ENCODE data around the gene ARL5C. TPM values are rescaled to one million over a fixed set of nuclear protein-coding genes. Genes with fewer than 3 reads are reported as not detected.
A peak's percentile ranks its signal among the peaks of the same experiment; 100 is the strongest.

The ARL5C gene
- total and polyA plus RNA-seq, 2 experiments from 2014 or later, result not detected

DNA sequence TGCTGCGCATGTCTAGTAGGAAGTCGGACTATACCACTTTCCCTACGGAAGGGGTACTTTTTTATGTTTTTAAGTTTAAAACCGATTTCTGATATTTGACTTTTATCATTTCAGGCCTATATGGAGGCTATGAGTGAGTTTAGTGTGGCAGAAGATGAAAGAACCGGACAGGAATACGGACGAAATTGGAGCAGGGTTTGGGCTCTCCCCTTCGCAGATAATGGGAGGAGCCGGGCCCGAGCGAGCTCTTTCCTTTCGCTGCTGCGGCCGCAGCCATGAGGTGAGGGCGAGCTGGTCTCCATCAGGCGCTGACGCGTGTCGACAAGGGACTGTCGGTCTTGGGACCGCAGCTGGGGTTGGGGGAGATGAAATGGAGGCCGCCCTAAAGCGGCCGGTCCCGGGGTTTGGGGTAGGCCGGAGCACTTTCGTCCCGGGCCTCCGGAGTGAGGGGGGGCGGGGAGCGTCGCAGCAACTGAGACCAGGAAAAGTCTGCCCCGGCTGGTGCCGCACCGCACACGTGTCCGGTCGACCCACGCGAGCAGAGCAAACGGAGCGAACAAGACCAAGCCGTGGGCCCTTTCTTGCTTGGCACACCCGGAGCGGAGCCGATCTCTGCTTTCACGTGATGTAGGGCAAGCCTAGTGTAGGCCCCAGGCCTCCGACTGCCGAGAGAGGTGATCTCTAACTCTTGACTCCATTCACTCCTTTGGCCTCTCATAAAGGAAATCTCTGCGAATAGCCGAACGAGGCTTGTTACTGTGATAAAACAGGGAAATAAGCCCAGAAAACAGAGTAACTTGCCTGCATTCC lies 34.3 kb upstream of the ARL5C start, which contains the start of gene RPL19:
TSS of gene RPL19 (plus strand) at position 214 of the 810 bp plus-strand sequence. CDS start at position 276, 62 bp downstream.
- H3K27me3 ChIP-seq, result no peaks in the 10 kb centered on the region
- WGBS (ENCODE audit: low lambda C conversion rate, missing lambda C conversion rate), result under 1% methylated on average over 47 of the region's 52 CpGs
- H3K79me2 ChIP-seq, result peaks cover 30% of the 10 kb centered on the region

DNA sequence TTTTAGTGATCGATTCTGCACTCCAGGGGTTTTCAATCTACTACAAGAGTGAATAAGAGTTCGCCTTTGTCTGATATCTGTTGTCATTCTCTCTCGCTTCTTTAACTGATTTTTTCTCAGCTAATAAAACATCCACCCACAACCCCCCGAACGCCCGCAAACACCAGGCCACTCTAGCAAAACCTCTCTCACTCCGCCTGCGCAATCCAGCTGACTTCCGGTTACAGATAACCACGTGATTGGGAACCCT lies 33.8 kb upstream of the ARL5C start:
- no peaks in the 10 kb centered on the region for H3K9me3 ChIP-seq (ENCODE audit: low read depth)
- H3K4me2 ChIP-seq, result peak overlapping the region; percentile 96
- no peaks in the 10 kb centered on the region for H3K9me2 ChIP-seq (replicated peaks; ENCODE audit: insufficient read depth)
- peaks cover 30% of the 10 kb centered on the region for H3K79me2 ChIP-seq
- 5% methylated on average over 10 of the region's 10 CpGs for WGBS (ENCODE audit: low lambda C conversion rate, missing lambda C conversion rate)
- peak overlapping the region; percentile 58 for H2AFZ ChIP-seq
- no peaks in the 10 kb centered on the region for H3K36me3 ChIP-seq (replicated peaks; ENCODE audit: insufficient read depth, low read depth)
- TF ChIP-seq EZH2phosphoT487 (IDR thresholded peaks at IDR 0.05; ENCODE audit: low read depth, severe bottlenecking, unreplicated experiment), result no peak
- TF ChIP-seq EZH2 (IDR thresholded peaks at IDR 0.05; ENCODE audit: borderline replicate concordance), result no peak
- TF ChIP-seq, protein P1, sequence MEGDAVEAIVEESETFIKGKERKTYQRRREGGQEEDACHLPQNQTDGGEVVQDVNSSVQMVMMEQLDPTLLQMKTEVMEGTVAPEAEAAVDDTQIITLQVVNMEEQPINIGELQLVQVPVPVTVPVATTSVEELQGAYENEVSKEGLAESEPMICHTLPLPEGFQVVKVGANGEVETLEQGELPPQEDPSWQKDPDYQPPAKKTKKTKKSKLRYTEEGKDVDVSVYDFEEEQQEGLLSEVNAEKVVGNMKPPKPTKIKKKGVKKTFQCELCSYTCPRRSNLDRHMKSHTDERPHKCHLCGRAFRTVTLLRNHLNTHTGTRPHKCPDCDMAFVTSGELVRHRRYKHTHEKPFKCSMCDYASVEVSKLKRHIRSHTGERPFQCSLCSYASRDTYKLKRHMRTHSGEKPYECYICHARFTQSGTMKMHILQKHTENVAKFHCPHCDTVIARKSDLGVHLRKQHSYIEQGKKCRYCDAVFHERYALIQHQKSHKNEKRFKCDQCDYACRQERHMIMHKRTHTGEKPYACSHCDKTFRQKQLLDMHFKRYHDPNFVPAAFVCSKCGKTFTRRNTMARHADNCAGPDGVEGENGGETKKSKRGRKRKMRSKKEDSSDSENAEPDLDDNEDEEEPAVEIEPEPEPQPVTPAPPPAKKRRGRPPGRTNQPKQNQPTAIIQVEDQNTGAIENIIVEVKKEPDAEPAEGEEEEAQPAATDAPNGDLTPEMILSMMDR (IDR thresholded peaks at IDR 0.05; ENCODE audit: poor library complexity), result no peak
- H3K4me3 ChIP-seq, result no peak overlapping the region
- peak overlapping the region; percentile 93 for H3K27ac ChIP-seq
- H3K27me3 ChIP-seq, result no peaks in the 10 kb centered on the region
- peaks cover 11% of the 10 kb centered on the region for H4K20me1 ChIP-seq (ENCODE audit: insufficient read depth, poor library complexity, severe bottlenecking)
- H3K4me1 ChIP-seq (ENCODE audit: insufficient read depth), result peaks cover 18% of the 10 kb centered on the region
- DNase-seq (ENCODE audit: low spot score), result peak; percentile 95

More for the DNA sequence above, 34.3 kb upstream of the ARL5C start, which contains the start of gene RPL19:
- Histone ChIP-seq H3K27ac (peak within 1 kb of the TSS; percentile 93), H3K9me3 (ENCODE audit: low read depth) (no peaks in the 10 kb centered on the region), H3K36me3 (replicated peaks; ENCODE audit: insufficient read depth, low read depth) (no peaks in the 10 kb centered on the region), H3K4me3 (peak within 1 kb of the TSS; percentile 40), H3K4me1 (ENCODE audit: insufficient read depth) (peaks cover 18% of the 10 kb centered on the region), H3K9me2 (replicated peaks; ENCODE audit: insufficient read depth) (no peaks in the 10 kb centered on the region), H2AFZ (peak within 1 kb of the TSS; percentile 62), H4K20me1 (ENCODE audit: insufficient read depth, poor library complexity, severe bottlenecking) (peaks cover 11% of the 10 kb centered on the region), H3K4me2 (peak within 1 kb of the TSS; percentile 96)
- TF ChIP-seq EZH2 (IDR thresholded peaks at IDR 0.05; ENCODE audit: borderline replicate concordance), result no peak
- TF ChIP-seq, protein P1 (IDR thresholded peaks at IDR 0.05; ENCODE audit: poor library complexity), result no peak
- no peak for TF ChIP-seq EZH2phosphoT487 (IDR thresholded peaks at IDR 0.05; ENCODE audit: low read depth, severe bottlenecking, unreplicated experiment)
- peak; percentile 88 for DNase-seq (ENCODE audit: low spot score)

DNA sequence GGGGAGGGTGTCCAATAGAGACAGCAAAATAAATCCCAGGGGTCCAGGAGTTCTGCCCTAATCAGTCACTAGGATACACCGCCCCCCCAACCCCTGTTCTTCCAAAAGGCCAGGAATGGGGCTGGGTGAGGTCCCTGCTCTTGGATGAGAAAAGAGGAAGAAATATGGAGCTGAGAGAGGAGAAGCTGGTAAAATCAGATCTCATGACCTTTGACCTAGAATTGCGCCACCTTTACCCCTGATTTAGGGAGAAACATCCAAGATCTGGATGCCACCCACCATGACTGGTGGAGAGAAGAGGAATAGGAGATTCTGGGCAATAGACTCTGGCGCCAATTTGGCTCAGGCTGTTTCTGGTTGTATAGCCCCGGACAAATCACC lies 32.2 kb upstream of the ARL5C start:
- H3K4me2 ChIP-seq, result peak overlapping the region; percentile 99
- peaks cover 11% of the 10 kb centered on the region for H4K20me1 ChIP-seq (ENCODE audit: insufficient read depth, poor library complexity, severe bottlenecking)
- 88% methylated on average over 4 of the region's 4 CpGs for WGBS (ENCODE audit: low lambda C conversion rate, missing lambda C conversion rate)
- H3K4me1 ChIP-seq (ENCODE audit: insufficient read depth), result peaks cover 18% of the 10 kb centered on the region
- H3K36me3 ChIP-seq (replicated peaks; ENCODE audit: insufficient read depth, low read depth), result no peaks in the 10 kb centered on the region
- DNase-seq (ENCODE audit: low spot score), result no peak
- H3K9me3 ChIP-seq (ENCODE audit: low read depth), result no peaks in the 10 kb centered on the region
- H3K27ac ChIP-seq, result peak overlapping the region; percentile 55
- peaks cover 30% of the 10 kb centered on the region for H3K79me2 ChIP-seq
- H3K4me3 ChIP-seq, result no peak overlapping the region
- TF ChIP-seq, protein P1 (IDR thresholded peaks at IDR 0.05; ENCODE audit: poor library complexity), result no peak
- TF ChIP-seq EZH2phosphoT487 (IDR thresholded peaks at IDR 0.05; ENCODE audit: low read depth, severe bottlenecking, unreplicated experiment), result no peak
- TF ChIP-seq EZH2 (IDR thresholded peaks at IDR 0.05; ENCODE audit: borderline replicate concordance), result no peak
- H2AFZ ChIP-seq, result peak overlapping the region; percentile 91
- H3K27me3 ChIP-seq, result no peaks in the 10 kb centered on the region
- no peaks in the 10 kb centered on the region for H3K9me2 ChIP-seq (replicated peaks; ENCODE audit: insufficient read depth)
